Mesothelial cell of epicardium (in vitro differentiated cells): ENCODE results near the gene GOLGA5. TPM values are rescaled to one million over a fixed set of nuclear protein-coding genes. Genes with fewer than 3 reads are reported as not detected.

Experiments used
- DNase-seq, 2 experiments: peaks; one replicate each; pipeline ENCODE4 v3.0.0; 2021; ENCODE audit warnings: low spot score in 2 of 2; ENCODE audit not compliant: unreplicated experiment in 2 of 2
- H3K27ac Mint-ChIP-seq: 2 replicates; pipeline ENCODE4 v1.8.0; 2021; ENCODE audit warnings: mixed read lengths
- H3K27me3 Mint-ChIP-seq: 2 replicates; pipeline ENCODE4 v1.8.0; 2021; ENCODE audit warnings: low read depth, mixed read lengths
- H3K36me3 Mint-ChIP-seq: 2 replicates; pipeline ENCODE4 v1.8.0; 2021; ENCODE audit warnings: mixed read lengths
- H3K4me1 Mint-ChIP-seq: 2 replicates; pipeline ENCODE4 v1.8.0; 2021; ENCODE audit warnings: mixed read lengths
- H3K4me3 Mint-ChIP-seq: 2 replicates; pipeline ENCODE4 v1.8.0; 2021; ENCODE audit warnings: mild to moderate bottlenecking, moderate library complexity, mixed read lengths
- H3K9me3 Mint-ChIP-seq: 2 replicates; pipeline ENCODE4 v1.8.0; 2021; ENCODE audit warnings: mixed read lengths
- CTCF ChIP-seq: fragments of 200-600 bp; sonication (generic); IDR thresholded peaks from one replicate; pipeline ENCODE4 v1.5.0; 2021; ENCODE audit warnings: antibody characterized with exemption; ENCODE audit not compliant: unreplicated experiment
- total RNA-seq: library from RNA; stranded (reverse); gene quantifications from 3 replicates; pipeline ENCODE4 v1.2.1, GENCODE V29; 2021

GOLGA5 gene
- total RNA-seq, 1 donor from 2014 or later = 36.3 TPM

GRCh38 chr14:92861856-92862745 is 68.0 kb downstream of the GOLGA5 start:
- Mint-ChIP-seq H3K27me3 (peaks cover 35% of the 10 kb centered on the region), H3K4me3 (no peak overlapping the region), H3K4me1 (no peaks in the 10 kb centered on the region), H3K9me3 (no peaks in the 10 kb centered on the region), H3K27ac (no peak overlapping the region), H3K36me3 (no peaks in the 10 kb centered on the region)
- TF ChIP-seq CTCF = no peak
- DNase-seq = no peak

GRCh38 chr14:92863286-92864080 is 69.4 kb downstream of the GOLGA5 start:
- Mint-ChIP-seq H3K9me3 (no peaks in the 10 kb centered on the region), H3K27me3 (peaks cover 33% of the 10 kb centered on the region), H3K36me3 (no peaks in the 10 kb centered on the region), H3K4me3 (no peak overlapping the region), H3K4me1 (no peaks in the 10 kb centered on the region), H3K27ac (no peak overlapping the region)
- no peak for DNase-seq
- no peak for TF ChIP-seq CTCF

GRCh38 chr14:92865674-92866073 is 71.6 kb downstream of the GOLGA5 start:
- Mint-ChIP-seq H3K36me3 (no peaks in the 10 kb centered on the region), H3K27ac (no peak overlapping the region), H3K4me1 (no peaks in the 10 kb centered on the region), H3K27me3 (peaks cover 26% of the 10 kb centered on the region), H3K4me3 (no peak overlapping the region), H3K9me3 (no peaks in the 10 kb centered on the region)
- DNase-seq = no peak
- TF ChIP-seq CTCF = no peak

GRCh38 chr14:92866181-92866752 is 72.2 kb downstream of the GOLGA5 start:
- Mint-ChIP-seq H3K4me1 (no peaks in the 10 kb centered on the region), H3K36me3 (no peaks in the 10 kb centered on the region), H3K4me3 (no peak overlapping the region), H3K27me3 (peaks cover 21% of the 10 kb centered on the region), H3K9me3 (no peaks in the 10 kb centered on the region), H3K27ac (no peak overlapping the region)
- no peak for DNase-seq
- TF ChIP-seq CTCF = no peak

GRCh38 chr14:92866901-92867865 is 73.1 kb downstream of the GOLGA5 start:
- no peak for DNase-seq
- H3K27me3 Mint-ChIP-seq = peaks cover 15% of the 10 kb centered on the region
- no peak overlapping the region for H3K4me3 Mint-ChIP-seq
- no peaks in the 10 kb centered on the region for H3K36me3 Mint-ChIP-seq
- no peaks in the 10 kb centered on the region for H3K4me1 Mint-ChIP-seq
- no peak overlapping the region for H3K27ac Mint-ChIP-seq
- H3K9me3 Mint-ChIP-seq = no peaks in the 10 kb centered on the region
- no peak for TF ChIP-seq CTCF
